GM15510 (cell line): ENCODE measurements around the gene IPO5.

Experiments
- POLR2A ChIP-seq: IDR thresholded peaks from 3 replicates; pipeline ENCODE4 v1.6.1; 2011; ENCODE audit warnings: borderline replicate concordance; ENCODE audit not compliant: insufficient read length; ENCODE audit errors: extremely low read depth

The IPO5 gene

DNA sequence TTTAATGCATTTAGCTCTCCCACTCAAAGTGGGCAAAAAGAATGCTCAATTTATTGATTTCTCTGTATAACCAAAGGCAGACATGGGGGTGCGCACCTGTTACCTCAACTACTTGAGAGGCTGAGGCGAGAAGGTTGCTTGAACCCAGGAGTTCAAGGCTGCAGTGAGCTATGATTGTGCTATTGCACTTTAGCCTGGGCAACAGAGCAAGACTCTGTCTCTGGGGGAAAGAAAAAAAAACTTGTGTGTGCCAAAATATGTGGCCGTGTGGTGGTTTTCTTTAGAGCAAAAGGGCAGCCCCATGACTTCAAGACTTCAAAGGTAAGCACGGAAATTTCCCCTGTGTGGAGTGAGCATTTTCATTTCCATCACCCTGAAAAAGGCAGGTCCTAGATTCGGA lies 81.9 kb downstream of the IPO5 start:
- no peak for TF ChIP-seq POLR2A

DNA sequence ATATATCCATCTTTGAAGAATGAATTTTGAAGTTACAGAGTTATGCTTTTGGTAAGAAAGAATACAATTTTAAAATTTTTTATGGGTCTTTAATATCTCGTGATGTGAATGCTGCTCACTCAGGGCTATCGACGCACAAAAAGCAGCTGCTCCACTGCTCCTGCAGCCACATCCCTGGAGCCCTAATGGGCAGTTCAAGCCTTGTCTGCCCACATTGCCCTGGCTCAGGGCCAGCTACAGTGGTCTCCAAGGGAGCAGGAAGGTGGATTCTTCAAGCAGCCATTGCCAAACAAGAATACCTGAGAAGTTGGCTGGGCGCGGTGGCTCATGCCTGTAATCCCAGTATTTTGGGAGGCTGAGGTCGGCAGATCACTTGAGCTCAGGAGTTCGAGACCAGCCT lies 85.8 kb downstream of the IPO5 start:
- TF ChIP-seq POLR2A = no peak

DNA sequence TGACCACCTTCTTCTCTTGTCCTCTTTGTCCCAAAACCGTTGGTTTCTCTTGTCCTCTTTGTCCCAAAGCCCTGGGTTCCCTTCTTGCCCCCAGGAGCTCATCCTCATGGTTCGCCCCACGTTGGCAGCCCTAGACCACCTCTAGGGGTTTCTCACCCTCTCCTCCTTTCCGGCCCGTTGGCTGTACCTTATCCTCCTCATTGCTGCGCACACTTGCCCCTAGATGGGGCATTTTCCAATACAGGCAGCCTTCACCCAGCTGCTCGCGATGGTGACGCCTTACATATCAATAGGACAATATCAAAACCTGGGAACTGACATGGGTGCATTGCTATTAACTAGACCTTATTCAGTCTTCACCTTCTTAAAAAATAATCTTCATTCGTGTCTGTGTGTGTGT lies 86.5 kb downstream of the IPO5 start:
- no peak for TF ChIP-seq POLR2A

DNA sequence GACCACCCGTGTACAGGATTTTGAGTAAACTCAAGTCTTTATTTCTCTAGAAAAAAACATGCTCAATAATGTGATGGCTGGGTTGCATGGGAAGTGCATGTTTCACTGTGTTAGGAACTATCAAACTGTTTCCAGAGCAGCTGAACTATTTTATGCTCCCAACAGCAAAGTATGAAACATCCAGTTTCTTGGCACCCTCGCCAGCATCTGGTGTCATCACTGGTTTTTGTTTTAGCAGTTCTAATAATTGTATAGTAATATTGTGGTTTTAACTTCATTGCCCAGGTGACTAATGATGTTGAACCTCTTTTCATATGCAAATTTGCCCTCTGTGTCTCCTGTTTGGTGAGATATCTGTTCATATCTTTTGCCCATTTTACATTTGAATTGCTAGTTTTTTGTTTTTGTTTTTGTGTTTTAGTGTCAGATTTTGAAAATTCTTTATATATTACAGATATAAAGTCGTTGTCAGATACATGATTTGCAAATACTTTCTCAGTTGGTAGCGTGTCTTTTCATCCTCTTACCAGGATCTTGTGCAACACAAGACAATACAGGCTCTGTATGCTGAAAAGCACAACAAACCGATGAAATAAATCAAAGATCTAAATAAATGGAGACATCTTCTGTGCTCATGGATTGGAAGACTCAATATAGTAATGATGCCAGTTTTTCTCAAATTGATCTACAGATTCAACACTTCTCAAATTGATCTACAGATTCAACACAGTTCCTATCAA lies 87.8 kb downstream of the IPO5 start:
- TF ChIP-seq POLR2A = no peak

DNA sequence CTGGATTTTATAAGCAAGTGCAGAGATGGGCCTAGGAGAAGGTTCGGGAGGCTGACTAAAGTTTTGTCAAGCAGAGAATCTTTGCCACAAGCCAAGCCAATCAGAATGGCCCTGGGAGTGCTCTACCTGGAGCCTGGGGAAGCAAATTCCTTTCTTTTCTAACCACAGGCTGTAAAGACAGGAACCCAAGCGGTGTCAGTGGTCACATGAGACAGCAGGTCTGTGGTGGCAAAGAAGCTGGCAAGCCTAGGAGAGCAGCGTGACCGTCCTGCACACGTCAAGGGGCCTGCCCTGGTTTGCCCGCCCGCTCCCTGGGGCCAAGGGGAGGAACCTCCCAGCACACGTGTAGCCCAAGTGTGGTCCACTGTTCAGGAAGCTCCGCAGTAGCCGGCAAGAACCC lies 90.8 kb downstream of the IPO5 start:
- TF ChIP-seq POLR2A = no peak

DNA sequence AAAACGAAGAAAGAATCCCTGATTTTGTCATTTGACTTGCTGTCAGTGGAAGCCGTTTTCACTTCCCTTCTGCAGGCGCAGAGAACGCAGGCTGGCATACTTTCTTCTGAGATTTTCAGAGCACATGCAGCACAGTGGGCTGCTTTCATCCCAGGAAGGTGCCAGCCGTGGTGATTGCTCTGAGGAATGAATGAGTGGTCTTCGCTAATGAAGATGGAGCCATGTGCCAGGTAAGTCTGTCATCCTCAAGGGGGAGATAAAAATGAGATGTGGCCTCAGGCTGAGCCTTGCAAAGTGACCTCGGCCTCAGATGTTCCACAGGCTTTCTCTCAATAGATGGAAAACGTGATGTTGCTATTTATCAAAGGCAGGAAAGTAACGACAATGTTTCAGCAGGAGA lies 94.8 kb downstream of the IPO5 start:
- TF ChIP-seq POLR2A = no peak

DNA sequence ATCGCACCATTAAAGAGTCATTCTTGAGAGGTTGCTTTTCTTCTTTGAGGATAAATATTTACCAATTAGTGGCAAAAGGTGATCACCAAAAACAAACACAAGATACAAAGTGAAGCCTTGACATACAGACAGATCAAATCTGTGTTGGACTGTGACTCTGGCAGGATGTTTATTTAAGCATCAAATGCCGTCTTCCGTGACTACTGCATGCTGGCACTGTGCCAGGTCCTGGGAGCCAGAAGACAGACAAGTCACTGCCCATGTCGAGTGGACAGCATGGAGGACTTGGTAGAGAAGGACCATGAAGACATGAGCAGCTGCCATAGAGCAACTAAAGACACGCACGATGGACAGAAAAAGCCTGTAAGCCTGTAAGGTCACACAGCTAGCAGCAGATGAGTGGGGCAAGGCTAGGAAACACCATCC lies 96.6 kb downstream of the IPO5 start:
- no peak for TF ChIP-seq POLR2A

DNA sequence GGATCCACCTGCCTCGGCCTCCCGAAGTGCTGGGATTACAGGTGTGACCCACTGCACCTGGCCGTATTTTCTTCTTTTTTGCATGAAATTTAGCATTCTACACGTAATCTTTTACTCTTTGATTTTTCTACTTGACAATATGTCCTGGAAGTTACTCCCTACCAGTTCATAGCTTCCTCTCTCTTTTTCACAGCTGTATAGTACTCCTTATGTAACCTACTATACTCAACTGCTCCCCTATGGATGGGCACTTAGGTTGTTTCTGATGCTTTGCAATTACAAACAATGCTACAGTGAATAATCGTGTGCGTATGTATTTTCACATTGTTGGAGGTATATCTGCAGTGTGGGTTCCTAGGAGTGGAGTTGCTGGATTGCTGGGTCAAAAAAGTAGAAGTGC lies 98.9 kb downstream of the IPO5 start:
- TF ChIP-seq POLR2A = no peak

DNA sequence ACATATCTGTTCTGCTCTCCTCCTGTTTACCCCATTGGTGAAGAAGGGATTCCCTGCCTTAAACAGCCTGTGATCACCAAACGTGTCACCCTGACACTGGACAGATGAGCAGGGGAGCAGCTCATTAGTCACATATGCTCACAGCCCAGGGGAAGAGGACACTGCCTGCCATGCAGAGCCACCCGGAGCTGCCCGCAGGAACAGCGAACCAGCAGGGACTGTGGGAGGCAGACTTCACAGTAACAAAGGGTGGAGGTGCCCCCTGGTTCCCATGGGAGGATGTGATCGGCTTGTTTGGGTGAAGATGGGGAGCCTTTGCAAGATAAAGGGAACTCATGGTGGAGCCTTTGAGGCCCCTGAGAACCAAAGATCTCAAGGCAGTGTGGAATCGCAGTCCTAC lies 100.8 kb downstream of the IPO5 start:
- no peak for TF ChIP-seq POLR2A

DNA sequence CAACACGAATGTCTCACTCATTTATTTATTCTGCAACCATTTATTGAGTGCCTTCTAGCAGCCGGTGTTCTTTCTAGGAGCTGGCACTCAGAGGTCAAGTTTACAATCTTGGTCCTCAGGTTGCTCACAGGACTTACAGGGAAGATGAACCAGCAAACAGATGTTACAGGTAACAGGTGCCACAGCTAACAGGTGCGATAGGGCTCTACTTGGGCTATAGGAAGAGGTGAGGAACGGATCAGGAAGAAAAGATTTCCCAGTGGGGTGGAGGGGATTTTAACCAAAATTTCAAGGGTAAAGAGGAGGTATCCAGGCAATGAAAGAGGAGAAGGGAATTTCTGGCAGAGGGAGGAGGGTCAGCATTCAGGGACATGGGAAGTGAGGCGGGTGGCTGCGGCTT lies 102.1 kb downstream of the IPO5 start:
- TF ChIP-seq POLR2A = no peak

DNA sequence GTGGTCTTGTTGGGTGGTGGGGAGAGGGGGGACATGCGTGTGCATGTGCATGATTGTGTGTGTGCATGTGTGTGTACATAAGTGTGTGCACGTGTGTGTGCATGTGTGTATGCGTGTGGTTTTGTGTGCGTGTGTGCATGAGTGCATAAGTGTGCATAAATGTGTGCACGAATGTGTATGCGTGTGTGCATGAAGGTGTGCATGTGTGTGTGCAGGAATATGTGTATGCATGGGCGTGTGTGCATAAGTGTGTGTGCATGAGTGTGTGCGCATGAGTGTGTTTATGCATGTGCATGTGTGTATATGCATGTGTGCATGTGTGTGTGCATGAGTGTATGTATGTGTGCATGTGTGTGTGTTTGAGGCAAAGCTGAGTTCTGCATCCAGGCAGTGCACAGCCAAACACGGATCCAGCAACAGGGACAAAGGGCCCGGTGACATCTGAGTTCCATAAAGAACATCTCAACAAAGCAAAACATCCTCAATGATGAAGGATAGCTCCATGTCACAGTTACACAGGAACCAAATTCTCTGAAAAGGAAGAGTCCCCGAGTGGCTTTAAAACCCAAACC lies 103.5 kb downstream of the IPO5 start:
- no peak for TF ChIP-seq POLR2A

DNA sequence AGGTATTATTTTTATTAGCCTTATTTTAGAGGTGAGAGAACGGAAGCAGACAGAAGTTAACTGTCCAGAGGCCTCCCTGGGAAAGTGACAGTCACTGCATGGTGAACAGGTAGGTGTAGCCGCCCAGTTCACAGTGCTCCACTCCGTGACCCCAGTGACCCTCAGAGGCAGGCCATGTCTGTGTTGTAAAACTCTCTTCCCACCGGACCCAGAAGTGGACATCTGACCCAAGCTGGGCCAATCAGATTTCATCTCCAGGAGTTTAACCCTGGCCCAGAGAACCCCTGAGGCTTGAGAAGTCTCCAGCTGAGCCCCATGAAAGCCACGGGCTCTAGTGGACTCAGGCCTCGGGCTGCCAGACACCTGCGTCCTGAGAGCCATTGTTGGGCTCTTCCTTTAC lies 105.8 kb downstream of the IPO5 start:
- TF ChIP-seq POLR2A = no peak

DNA sequence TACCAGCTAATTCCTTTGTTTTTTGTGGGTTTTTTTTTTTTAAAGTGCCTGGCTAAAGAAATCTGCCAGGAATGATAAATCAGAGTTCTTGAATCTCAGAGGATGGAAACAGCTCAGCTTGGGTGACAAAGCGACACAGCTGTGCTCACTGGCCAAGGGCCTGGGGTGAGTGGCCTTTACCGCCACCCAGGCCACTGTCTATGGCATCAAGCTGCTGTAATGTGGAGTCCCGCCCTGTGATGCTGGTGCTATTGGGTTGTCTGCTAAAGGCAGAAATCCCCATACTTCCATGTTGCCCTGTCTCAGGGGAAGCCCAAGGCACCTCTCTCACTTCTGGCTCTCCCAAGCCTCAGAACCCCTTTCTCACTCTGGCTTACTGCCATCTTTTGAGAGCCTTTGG lies 106.8 kb downstream of the IPO5 start:
- no peak for TF ChIP-seq POLR2A

DNA sequence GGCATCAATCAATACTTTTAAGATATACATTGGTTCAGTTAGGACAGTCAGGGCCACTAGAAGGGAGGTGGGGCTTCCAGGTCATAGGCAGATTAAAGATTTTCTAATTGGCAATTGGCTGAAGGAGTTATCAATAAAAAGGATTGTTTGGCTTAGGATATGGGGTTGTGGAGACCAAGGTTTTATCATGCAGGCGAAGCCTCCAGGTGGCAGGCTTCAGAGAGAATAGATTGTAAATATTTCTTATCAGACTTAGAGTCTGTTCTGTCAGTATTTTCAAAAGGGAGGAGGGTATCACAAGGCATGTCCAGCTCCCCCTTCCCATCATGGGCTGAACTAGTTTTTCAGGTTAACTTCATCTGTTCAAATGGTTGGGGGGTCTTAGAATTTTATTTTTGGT lies 112.0 kb downstream of the IPO5 start:
- TF ChIP-seq POLR2A = no peak

DNA sequence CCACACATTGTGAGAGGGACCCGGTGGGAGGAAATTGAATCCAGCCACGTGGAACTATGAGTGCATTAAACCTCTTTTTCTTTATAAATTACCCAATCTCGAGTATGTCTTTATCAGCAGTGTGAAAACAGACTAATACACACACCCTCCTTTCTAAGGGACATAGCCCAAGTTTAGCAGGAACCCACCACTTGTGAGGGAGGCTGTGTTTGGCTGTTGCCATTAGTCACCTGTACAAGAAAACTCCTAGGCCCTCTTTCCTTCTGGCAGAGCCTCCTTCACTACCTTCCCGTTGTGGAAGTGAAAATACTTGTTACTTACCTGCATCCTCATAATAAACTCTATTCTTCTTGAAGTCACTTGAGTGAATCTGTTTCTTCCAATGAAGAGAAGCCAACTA lies 113.2 kb downstream of the IPO5 start:
- TF ChIP-seq POLR2A = no peak

DNA sequence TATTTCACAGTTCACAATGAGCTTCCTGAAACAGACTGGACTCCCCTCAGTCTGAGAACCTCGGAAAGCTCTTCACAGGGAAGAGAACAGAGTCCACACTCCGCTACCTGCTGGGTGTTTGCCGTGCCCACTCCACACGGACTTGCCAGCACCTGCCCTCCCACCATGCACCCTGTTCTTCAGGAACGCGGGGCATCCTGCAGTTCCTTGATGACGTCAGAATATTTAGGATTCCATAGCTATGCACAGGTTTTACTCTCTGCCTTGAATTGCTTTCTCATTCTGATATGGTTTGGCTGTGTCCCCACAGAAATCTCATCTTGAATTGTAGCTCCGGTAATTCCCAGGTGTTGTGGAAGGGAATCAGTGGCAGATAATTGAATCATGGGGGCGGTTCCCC lies 115.0 kb downstream of the IPO5 start:
- no peak for TF ChIP-seq POLR2A

DNA sequence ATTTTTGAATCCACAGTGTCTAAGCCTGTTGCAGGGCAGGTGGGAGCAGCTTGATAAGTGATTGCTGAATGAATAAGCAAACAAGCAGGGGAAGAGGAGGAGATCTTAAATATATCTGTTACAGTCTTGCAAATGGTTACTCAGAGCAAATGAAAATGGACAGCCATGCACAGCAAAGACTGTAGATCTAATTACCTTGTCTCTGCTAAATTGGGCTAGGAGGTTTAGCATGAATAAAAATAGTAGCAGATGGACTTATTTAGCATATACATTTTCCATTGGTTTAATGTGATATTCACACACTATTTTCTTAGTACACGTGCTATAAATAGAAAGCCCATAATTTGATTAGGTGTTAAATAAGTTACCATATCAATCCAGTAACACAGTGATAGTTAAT lies 116.5 kb downstream of the IPO5 start:
- no peak for TF ChIP-seq POLR2A

DNA sequence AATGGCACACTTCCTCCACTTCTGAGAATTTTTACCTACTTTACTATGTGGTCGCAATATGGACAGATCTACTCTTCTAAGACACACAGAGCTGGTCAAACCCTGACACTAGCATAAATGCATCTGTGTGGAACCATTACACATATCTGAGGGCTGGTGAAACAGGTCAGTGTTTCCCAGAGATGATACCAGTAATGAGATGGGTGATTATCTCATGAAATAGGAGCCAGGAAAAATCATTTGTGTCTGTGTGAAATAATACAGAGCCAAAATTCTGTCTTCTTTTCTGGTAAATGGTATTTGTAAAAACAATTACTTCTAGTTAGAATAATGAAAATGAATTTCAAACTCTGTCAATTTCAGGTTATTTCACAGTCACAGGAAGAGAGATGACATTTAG lies 117.8 kb downstream of the IPO5 start:
- TF ChIP-seq POLR2A = no peak

DNA sequence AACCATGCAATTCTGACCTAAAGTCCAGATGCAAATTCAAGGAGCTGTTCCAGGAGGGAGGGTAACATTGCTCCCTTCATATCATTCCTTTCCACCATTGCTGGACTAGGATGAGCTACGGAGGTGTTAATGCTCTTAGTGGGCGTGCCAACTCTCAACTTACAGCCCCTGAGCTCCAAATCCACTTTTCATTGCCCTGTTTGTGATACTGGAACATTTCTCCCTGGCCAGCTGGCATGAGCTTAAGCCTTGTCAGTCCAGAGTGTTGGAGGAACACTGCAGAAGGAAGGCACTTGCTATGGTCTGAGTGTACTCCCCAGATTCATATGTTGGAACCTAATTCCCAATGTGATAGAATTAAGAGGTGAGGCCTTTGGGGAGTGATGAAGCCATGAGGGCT lies 119.0 kb downstream of the IPO5 start:
- no peak for TF ChIP-seq POLR2A
